ENCODE data around the gene ZNF804A.

The ZNF804A gene

GRCh38 chr2:184765112-184765895 lies 167.0 kb downstream of the ZNF804A start:
- DNase-seq (ENCODE audit: low spot score in 2 of 2) = no peak
- H3K4me3 ChIP-seq = no peak overlapping the region
- in situ Hi-C loops (cut with MboI; ENCODE audit: low sequenced_read_pairs) = no loop called here
- H3K36me3 ChIP-seq (replicated peaks) = no peaks in the 10 kb centered on the region
- no peaks in the 10 kb centered on the region for H3K4me1 ChIP-seq
- no peaks in the 10 kb centered on the region; the same call in 1 of the 2 replicates for H3K27me3 ChIP-seq (ENCODE audit: low read depth)
- no peaks in the 10 kb centered on the region for H3K9me3 ChIP-seq

DNA sequence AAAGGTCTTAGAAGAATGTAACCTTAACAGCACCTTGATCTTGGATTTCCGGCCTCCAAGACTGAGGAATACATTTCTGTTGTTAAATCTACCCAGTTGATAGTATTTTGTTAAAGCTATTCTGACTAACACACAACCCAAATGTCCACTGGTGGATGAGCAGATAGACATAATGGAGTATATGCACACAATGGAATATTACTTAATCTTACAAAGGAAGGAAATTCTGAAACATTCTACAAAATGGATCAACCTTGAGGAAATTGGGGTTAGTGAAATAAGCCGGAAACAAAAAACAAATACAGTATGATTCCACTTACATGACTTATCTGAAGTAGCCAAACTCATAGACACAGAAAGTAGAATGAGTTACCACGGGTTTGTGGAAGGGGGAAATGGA lies 168.7 kb downstream of the ZNF804A start:
- H3K9me3 ChIP-seq = no peaks in the 10 kb centered on the region
- no peaks in the 10 kb centered on the region for H3K36me3 ChIP-seq (replicated peaks)
- H3K4me1 ChIP-seq = no peaks in the 10 kb centered on the region
- DNase-seq (ENCODE audit: low spot score in 2 of 2) = no peak
- no peak overlapping the region for H3K4me3 ChIP-seq
- H3K27me3 ChIP-seq (ENCODE audit: low read depth) = no peaks in the 10 kb centered on the region
- in situ Hi-C loops (cut with MboI; ENCODE audit: low sequenced_read_pairs) = no loop called here

GRCh38 chr2:184769023-184769422 lies 170.7 kb downstream of the ZNF804A start:
- no peak overlapping the region for H3K4me3 ChIP-seq

DNA sequence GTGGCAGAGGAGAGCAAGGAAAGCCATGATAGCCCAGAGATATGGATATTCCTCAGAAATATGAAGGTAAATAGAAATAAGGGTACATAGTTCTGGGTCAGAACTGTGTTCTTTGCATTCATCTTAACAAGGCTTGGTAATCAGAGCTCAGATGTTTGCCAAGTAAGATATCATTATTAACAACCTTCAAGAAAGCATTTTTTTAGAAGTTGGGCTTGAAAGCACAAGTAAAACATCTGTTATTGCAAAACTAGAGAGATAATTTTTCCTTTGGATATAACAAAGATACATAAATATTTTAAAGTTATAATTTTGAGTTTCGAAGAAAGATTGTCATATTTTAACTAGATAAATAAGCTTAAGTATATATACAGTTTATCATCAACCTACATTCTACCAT lies 171.4 kb downstream of the ZNF804A start:
- DNase-seq (ENCODE audit: low spot score in 2 of 2) = no peak
- no peak overlapping the region for H3K4me3 ChIP-seq
- H3K9me3 ChIP-seq = no peaks in the 10 kb centered on the region
- H3K4me1 ChIP-seq = no peaks in the 10 kb centered on the region
- no peaks in the 10 kb centered on the region for H3K27me3 ChIP-seq (ENCODE audit: low read depth)
- no peaks in the 10 kb centered on the region for H3K36me3 ChIP-seq (replicated peaks)
- in situ Hi-C loops (cut with MboI; ENCODE audit: low sequenced_read_pairs) = no loop called here

More at GRCh38 chr2:184769023-184769422, 170.7 kb downstream of the ZNF804A start:
- H3K9me3 ChIP-seq = no peaks in the 10 kb centered on the region
- DNase-seq (ENCODE audit: low spot score in 2 of 2) = no peak
- in situ Hi-C loops (cut with MboI; ENCODE audit: low sequenced_read_pairs) = no loop called here
- H3K36me3 ChIP-seq (replicated peaks) = no peaks in the 10 kb centered on the region
- no peaks in the 10 kb centered on the region for H3K27me3 ChIP-seq (ENCODE audit: low read depth)
- H3K4me1 ChIP-seq = no peaks in the 10 kb centered on the region

- no peaks in the 10 kb centered on the region for H3K4me1 ChIP-seq
- no peaks in the 10 kb centered on the region for H3K36me3 ChIP-seq (replicated peaks)
- in situ Hi-C loops (cut with MboI; ENCODE audit: low sequenced_read_pairs) = no loop called here
- H3K4me3 ChIP-seq = no peak overlapping the region
- no peaks in the 10 kb centered on the region for H3K9me3 ChIP-seq
- no peak for DNase-seq (ENCODE audit: low spot score in 2 of 2)
- H3K27me3 ChIP-seq (ENCODE audit: low read depth) = no peaks in the 10 kb centered on the region
Observed at GRCh38 chr2:184779777-184780176, 181.4 kb downstream of the ZNF804A start.

- no peak overlapping the region for H3K4me3 ChIP-seq
- in situ Hi-C loops (cut with MboI; ENCODE audit: low sequenced_read_pairs) = no loop called here
- DNase-seq (ENCODE audit: low spot score in 2 of 2) = no peak
- no peaks in the 10 kb centered on the region for H3K9me3 ChIP-seq
- no peaks in the 10 kb centered on the region for H3K4me1 ChIP-seq
- H3K27me3 ChIP-seq (ENCODE audit: low read depth) = no peaks in the 10 kb centered on the region
- no peaks in the 10 kb centered on the region for H3K36me3 ChIP-seq (replicated peaks)
Observed at GRCh38 chr2:184780384-184780783, 182.1 kb downstream of the ZNF804A start.

GRCh38 chr2:184780944-184781343 lies 182.6 kb downstream of the ZNF804A start:
- H3K36me3 ChIP-seq (replicated peaks) = no peaks in the 10 kb centered on the region
- no peaks in the 10 kb centered on the region for H3K9me3 ChIP-seq
- in situ Hi-C loops (cut with MboI; ENCODE audit: low sequenced_read_pairs) = no loop called here
- H3K27me3 ChIP-seq (ENCODE audit: low read depth) = no peaks in the 10 kb centered on the region
- no peak for DNase-seq (ENCODE audit: low spot score in 2 of 2)
- H3K4me3 ChIP-seq = no peak overlapping the region
- no peaks in the 10 kb centered on the region for H3K4me1 ChIP-seq

DNA sequence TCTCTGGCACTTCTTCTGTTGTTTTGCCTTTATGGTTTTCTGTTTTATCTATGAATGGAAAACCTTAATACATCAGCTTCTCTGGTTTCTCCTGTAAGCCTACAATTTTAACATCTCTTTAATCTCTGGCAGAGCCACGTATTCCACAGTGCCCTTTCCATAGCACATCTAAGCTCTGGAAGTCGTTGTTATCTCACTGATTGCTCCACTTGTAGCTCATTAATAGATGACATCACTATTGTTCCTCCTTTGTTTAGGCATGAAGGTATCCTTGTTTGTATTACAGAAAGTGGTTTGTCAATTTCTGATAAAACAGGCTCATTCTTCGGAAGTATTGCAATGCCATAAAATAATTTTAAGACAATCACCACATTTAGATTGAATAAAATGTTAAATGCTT lies 185.2 kb downstream of the ZNF804A start:
- Histone ChIP-seq H3K27me3 (ENCODE audit: low read depth) (no peaks in the 10 kb centered on the region), H3K9me3 (no peaks in the 10 kb centered on the region), H3K4me3 (no peak overlapping the region), H3K36me3 (replicated peaks) (no peaks in the 10 kb centered on the region), H3K4me1 (no peaks in the 10 kb centered on the region)
- no peak for DNase-seq (ENCODE audit: low spot score in 2 of 2)
- in situ Hi-C loops (cut with MboI; ENCODE audit: low sequenced_read_pairs) = no loop called here

DNA sequence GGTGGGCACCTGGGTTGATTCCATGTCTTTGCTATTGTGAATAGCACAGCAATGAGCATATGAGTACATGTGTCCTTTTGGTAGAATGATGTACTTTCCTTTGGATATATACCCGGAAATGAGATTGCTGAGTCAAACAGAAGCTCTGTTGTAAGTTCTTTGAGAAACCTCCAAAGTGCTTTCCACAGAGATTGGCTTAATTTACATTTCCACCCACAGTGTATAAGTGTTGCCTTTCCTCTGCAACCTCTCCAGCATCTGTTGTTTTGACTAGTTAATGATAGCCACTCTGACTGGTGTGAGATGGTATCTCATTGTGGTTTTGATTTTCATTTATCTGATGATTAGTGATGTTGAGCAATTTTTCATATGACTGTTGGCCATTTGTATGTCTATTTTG lies 194.8 kb downstream of the ZNF804A start:
- in situ Hi-C loops (cut with MboI; ENCODE audit: low sequenced_read_pairs) = no loop called here
- Histone ChIP-seq H3K4me1 (no peaks in the 10 kb centered on the region), H3K9me3 (no peaks in the 10 kb centered on the region), H3K36me3 (replicated peaks) (no peaks in the 10 kb centered on the region), H3K27me3 (ENCODE audit: low read depth) (no peaks in the 10 kb centered on the region), H3K4me3 (no peak overlapping the region)
- DNase-seq (ENCODE audit: low spot score in 2 of 2) = no peak

GRCh38 chr2:184799379-184799778 lies 201.1 kb downstream of the ZNF804A start:
- DNase-seq (ENCODE audit: low spot score in 2 of 2) = no peak
- Histone ChIP-seq H3K27me3 (ENCODE audit: low read depth) (no peaks in the 10 kb centered on the region), H3K4me3 (no peak overlapping the region), H3K36me3 (replicated peaks) (no peaks in the 10 kb centered on the region), H3K4me1 (peaks cover 10% of the 10 kb centered on the region; the same call in 1 of the 2 replicates), H3K9me3 (no peaks in the 10 kb centered on the region)
- in situ Hi-C loops (cut with MboI; ENCODE audit: low sequenced_read_pairs) = no loop called here

GRCh38 chr2:184814421-184814820 lies 216.1 kb downstream of the ZNF804A start:
- H3K27me3 ChIP-seq (ENCODE audit: low read depth) = no peaks in the 10 kb centered on the region
- H3K4me1 ChIP-seq = no peaks in the 10 kb centered on the region
- no peak for DNase-seq (ENCODE audit: low spot score in 2 of 2)
- no peak overlapping the region for H3K4me3 ChIP-seq
- no peaks in the 10 kb centered on the region; the same call in 1 of the 2 replicates for H3K9me3 ChIP-seq
- in situ Hi-C loops (cut with MboI; ENCODE audit: low sequenced_read_pairs) = no loop called here
- H3K36me3 ChIP-seq (replicated peaks) = no peaks in the 10 kb centered on the region

- H3K27me3 ChIP-seq (ENCODE audit: low read depth) = no peaks in the 10 kb centered on the region
- H3K4me1 ChIP-seq = no peaks in the 10 kb centered on the region
- no peak for DNase-seq (ENCODE audit: low spot score in 2 of 2)
- no peaks in the 10 kb centered on the region; the same call in none of the 2 replicates for H3K9me3 ChIP-seq
- H3K4me3 ChIP-seq = no peak overlapping the region
- in situ Hi-C loops (cut with MboI; ENCODE audit: low sequenced_read_pairs) = no loop called here
- no peaks in the 10 kb centered on the region for H3K36me3 ChIP-seq (replicated peaks)
Observed at GRCh38 chr2:184815824-184816223, 217.5 kb downstream of the ZNF804A start.

- Histone ChIP-seq H3K4me3 (no peak overlapping the region), H3K27me3 (ENCODE audit: low read depth) (no peaks in the 10 kb centered on the region; the same call in 1 of the 2 replicates), H3K9me3 (no peaks in the 10 kb centered on the region; the same call in 1 of the 2 replicates), H3K4me1 (no peaks in the 10 kb centered on the region), H3K36me3 (replicated peaks) (no peaks in the 10 kb centered on the region)
- in situ Hi-C loops (cut with MboI; ENCODE audit: low sequenced_read_pairs) = no loop called here
- no peak for DNase-seq (ENCODE audit: low spot score in 2 of 2)
Observed at GRCh38 chr2:184824597-184824996, 226.3 kb downstream of the ZNF804A start.

- in situ Hi-C loops (cut with MboI; ENCODE audit: low sequenced_read_pairs) = no loop called here
- Histone ChIP-seq H3K27me3 (ENCODE audit: low read depth) (no peaks in the 10 kb centered on the region), H3K4me1 (no peaks in the 10 kb centered on the region), H3K36me3 (replicated peaks) (no peaks in the 10 kb centered on the region), H3K4me3 (no peak overlapping the region), H3K9me3 (no peaks in the 10 kb centered on the region)
- DNase-seq (ENCODE audit: low spot score in 2 of 2) = no peak
Observed at GRCh38 chr2:184830531-184830930, 232.2 kb downstream of the ZNF804A start.

Data from HAP-1 (cell line).